Stimulated activated CD8-positive, alpha-beta memory T cell treated with anti-CD3 and anti-CD28 coated beads, Interleukin-4, amount 100 ng/mL, for 1 hour (primary cell): Measurements from ENCODE around the gene MACROH2A1.

Experiments used
- DNase-seq, 2 donors: peaks; one replicate each; pipeline ENCODE4 v3.0.0-alpha.2; 2020; ENCODE audit warnings: low read depth in 2 of 2, low spot score in 1 of 2

The MACROH2A1 gene

DNA sequence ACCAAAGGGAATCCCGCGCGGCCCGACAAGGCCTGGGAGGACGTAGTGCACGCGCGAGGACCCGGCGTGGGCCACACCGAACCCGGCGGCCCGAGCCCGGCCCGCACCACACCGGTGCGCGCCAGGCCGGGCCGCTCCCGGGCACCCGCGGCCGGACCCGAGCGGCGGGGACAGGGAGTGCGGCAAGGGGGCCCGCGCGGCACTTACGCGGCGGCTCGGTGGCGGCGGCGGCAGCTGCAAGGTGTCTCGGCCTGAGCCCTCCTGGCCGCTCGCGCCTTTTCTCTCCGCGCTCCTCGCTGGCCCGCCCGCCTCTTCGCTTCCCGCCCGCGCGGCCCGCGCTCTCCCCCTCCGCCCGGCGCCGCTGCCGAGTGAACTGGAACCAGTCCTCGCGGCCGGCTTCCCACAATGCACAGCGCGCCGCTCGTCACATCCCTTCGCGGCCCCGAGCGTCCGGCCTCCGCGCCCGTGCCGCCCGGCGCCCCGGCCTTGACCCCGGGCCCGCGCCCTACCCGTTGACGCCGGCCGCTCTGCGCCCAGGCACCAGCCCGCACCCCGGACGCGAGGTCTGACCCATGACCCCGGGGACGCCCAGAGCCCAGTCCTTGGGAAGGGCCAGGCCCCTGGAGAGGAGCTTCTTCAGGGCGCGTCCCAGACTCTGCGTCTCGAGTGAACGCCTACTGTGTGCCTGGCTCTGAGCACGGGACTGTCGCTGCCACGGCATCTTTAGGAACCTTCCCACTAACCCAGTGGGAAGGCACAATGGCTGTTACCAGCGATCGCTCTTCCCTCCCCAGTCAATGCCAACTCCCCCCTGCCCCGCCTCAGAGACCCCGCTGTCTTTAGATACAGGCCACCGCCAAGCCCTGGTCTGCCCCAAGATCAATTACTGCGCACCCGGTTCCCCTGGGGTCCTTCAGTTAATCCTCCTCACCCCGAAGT is at the start of gene MACROH2A1:
TSS of gene MACROH2A1 (minus strand) at position 377 of the 939 bp plus-strand sequence. CDS start 10,138 bp downstream, outside the sequence.
- peak; percentile 58 to 64 for DNase-seq

- DNase-seq, result no peak
Measured at GRCh38 chr5:135448071-135448739, 49.2 kb upstream of the MACROH2A1 start.

GRCh38 chr5:135447298-135447929 is 48.4 kb upstream of the MACROH2A1 start, which contains the start of gene DCANP1:
Gene DCANP1, minus strand, starts transcription at chr5:135447348. Its CDS starts 240 bp downstream, at chr5:135447108.
- no peak for DNase-seq

GRCh38 chr5:135446615-135447014 is 47.6 kb upstream of the MACROH2A1 start:
- DNase-seq, result no peak

DNA sequence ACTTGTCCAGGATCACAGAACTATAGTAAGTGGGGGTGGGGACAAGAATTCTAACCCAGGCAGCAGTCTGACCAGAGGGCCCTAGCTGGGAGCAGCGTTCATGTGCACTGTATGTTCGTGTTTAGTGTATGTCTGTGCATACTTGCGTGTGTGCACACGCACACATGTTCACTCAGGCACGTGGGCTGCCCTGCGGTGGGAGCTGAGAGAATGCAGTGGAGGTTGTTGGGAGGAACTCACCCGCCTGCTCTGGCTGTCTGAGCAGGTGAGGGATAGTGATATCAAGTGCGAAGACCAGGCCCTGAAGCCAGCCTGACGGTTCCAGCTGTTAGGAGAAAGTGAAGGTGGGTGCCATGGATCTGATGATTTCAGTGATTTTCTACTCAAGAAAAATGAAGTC is 47.2 kb upstream of the MACROH2A1 start:
- DNase-seq, result no peak

DNA sequence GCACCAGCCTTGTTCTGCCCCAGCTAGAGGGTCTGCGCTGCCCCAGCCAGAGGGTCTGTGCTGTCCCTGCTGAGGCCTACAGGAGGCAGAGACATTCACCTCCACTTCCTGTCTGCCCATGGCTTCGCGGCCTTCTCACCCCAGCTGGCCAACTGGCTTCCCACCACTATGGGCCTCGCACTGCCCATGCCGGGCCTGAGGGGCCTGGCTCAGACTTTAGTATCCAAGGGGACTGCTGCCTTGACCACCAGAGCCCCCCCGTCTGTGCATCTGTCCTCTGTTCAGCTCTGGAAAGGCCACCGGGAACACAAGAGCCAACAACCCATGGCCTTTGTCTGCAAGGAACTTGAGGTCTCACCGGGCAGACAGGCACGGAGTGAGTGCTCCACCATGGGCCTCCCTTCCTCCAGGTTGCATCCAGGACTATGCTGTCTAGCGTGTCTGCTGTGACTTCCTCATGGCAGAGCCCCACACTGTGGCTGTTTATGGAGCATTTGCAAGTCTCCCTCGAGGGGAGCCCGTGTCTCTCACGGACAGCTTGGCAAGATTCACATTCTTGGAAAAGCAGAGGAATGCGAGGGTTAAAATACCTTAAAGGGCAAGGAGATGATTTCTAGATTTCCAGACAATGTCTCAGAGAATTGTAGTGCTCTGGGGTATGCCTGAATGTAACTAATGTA is 46.4 kb upstream of the MACROH2A1 start:
- DNase-seq, result no peak

DNA sequence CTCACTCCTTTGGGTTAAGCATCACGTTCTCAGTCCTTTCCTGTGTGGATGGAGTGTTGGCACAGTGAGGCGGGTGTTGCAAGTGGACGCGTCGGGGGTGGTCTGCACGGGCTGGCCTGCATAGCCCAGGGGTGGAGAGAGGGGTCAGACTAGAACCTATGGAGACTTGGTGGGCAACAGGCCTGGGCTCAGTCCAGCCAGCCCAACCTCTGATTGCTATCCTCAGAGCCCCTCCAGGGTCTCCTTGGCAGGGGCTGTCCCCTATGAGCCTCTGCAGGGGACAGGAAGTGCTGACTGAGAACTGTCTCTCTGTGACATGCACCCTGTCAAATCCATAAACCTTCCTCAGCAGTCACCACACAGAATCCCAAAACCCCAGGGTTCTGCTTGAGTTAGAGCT is 45.9 kb upstream of the MACROH2A1 start:
- DNase-seq, result no peak

DNA sequence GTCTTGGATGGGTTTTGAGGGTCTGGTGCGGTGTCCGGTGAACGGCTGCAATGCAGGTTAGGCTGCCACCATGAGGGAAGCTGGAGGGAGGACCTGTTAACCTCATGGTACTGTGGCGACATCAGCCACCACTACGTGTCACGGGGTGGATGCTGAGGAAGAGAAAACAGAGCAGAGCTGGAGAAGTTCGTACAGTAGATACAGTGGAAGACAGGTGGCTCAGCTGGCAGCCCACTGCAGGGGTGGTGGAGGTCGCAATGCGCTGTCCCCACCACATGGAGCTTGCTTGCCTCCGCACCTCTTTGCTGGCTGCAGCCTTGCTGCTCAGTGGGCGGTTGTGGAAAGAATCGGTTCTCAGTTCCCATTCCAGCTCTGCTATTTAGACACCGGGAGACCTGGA is 45.3 kb upstream of the MACROH2A1 start:
- no peak for DNase-seq

- no peak for DNase-seq
Measured at GRCh38 chr5:135443161-135443960, 44.3 kb upstream of the MACROH2A1 start.

DNA sequence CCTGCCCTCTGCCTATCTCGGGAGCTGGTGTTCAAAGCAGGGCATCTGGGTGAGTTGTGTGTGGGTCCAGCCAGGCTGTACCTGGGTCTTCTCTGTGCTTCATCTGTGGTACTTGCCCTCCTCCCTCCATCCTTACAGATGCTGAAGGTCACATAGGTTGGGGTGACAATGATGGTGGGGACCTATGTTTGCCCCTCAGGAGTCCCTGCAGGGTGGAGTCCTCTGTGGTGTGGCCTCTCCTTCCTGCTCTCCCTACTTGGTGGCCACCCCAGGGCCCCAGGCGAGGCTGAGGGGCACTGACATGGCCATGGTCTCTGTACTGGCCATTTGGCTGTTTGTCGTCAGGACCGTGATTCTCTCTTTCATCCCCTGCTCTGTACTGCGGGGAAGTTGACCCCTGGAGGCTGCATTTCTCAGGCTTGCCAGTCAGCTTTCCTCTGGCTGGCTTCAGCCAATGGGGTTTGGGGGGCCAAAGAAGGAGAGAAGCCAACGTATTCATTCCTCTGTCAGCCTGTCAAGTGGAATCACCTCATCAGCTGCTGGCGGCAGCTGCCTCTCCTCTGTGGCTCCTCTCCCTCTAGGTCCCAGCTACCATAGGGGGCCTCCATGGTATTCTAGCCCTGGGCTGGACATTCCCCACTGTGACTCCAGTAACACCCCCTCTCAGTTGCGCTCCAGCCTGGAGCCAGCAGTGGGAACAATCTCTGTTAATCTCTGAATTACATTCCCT is 43.6 kb upstream of the MACROH2A1 start:
- no peak for DNase-seq

DNA sequence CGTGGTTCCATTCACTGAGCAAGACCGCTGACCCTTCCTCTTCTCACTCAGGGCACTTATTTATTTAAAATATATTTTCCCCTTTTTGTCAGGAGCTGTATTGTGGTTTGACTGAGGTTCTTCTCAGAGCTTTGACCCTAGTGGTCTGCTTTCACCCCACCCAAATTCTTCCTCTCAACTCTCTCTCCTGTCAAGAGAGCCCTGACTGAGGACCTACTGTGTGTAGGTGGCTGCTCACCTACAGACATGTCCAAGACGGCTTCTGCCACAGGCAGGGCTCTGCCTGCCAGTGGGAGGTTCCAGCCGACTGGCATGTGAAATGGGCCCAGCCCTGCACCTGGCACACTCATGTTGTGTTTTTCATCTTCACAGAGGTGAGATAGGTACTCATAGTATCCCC is 42.9 kb upstream of the MACROH2A1 start:
- no peak for DNase-seq

GRCh38 chr5:135441350-135441831 is 42.4 kb upstream of the MACROH2A1 start:
- no peak for DNase-seq

- DNase-seq, result no peak
Measured at GRCh38 chr5:135440916-135441315, 41.9 kb upstream of the MACROH2A1 start.

DNA sequence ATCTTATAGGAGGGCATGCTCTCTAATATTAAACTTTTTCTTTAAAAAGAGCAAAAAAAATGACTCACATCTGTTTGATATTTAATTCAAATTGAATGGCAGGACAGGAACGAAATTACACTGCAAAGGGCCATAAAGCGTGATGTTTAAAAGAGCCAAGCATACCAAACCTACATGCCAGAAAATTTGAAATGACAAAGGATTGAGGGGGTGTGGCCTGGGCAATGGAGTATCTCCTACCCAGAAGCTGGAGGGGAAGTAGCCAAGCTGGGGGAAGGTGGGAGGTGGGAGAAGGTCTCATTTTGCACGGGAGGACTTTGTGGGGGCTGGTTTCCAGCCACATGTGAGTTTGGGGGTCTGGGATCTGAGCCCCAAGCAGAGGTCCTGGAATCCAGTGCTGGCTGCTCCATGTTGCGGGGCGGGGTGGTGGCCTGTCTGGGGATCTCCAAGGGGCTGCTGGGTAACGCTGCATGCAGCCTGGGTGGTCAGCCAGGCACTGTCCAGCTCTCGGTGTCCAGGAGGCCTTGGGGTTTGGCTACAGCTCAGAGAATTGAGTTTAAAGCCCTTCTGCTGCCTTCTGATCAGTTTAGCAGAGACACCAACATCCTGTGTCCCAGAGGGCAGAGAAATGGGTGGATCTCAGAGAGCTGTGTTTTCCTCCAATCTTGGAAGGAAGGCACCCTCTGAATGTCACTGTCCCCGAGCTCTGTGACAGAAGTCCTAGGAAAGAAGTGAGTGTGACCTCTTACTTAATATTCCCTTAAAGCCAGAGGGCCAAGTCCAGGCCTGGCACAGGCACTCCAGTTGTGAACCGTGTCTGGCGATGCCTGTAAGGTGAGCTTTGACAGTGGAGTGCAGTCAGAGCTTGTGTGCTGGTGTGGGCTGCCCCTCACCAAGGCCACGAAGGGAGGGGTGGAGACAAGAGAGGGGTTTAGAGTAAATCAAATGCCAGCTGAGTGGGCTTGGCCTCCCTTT is 40.5 kb upstream of the MACROH2A1 start:
- DNase-seq, result no peak

DNA sequence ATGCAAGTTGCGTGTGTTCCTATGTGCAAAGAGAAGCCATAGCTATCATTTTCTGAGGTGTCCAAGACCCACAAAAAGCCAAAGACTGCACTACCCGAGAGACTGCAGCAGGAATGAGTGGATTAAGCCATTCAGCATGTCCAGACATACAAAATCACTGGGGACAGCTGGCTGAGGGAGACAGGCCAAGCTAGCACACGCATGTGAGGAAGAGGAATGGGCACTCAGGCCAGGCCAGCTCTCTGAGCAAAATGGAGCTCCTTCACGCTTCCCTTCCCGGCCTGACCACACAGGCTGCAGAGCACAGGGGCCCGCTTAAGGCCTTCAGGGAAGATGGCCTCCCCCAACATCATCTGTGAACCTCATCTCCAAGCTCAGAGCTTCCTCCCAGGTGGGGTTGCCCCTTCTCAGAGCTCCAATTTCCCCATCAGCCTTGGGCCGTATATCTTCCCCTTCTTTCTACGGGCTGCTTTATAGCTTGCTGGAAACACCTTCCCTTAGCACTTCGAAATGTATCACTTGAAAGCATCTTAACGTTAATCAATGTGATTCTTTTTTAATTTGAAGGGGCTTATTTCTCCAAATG is 39.7 kb upstream of the MACROH2A1 start:
- DNase-seq, result no peak

GRCh38 chr5:135437796-135438560 is 38.9 kb upstream of the MACROH2A1 start:
- no peak for DNase-seq

DNA sequence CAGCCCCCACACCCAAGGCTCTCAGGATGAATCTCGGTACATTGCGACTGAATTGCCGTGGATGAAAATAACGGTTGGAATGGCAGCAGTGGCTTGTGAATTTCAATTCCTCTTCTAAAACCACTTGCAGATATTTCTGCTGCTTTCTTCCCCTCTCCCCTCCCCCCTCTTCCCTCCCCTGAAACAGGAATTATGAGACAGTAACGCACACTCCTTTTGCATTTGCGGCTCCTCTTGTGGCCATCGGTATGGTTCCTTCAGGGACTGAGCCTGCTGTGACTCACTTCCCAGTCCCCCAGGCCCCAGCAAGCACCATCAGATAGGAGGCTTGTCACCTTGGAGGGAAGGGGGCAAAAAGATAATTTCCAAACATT is 38.4 kb upstream of the MACROH2A1 start:
- no peak for DNase-seq
